Activated T-cell treated with anti-CD3 and anti-CD28 coated beads, Interleukin-2, amount 50 U/mL, for 72 hours (primary cell): ENCODE measurements around the gene TMX3. TPM values are rescaled to one million over a fixed set of nuclear protein-coding genes. Genes with fewer than 3 reads are reported as not detected.

ENCODE experiments used
- ATAC-seq, 2 donors: fragments of 150-1000 bp; cut with Tn5 transposase; replicated peaks in 1 of 2; 2 replicates each; pipeline ENCODE4 v1.10.0; 2021; ENCODE audit warnings: moderate library complexity in 2 of 2, mild to moderate bottlenecking in 1 of 2
- DNase-seq, 2 donors: peaks; one replicate each; pipeline ENCODE4 v3.0.0; 2021 to 2022; ENCODE audit warnings: mixed read lengths in 1 of 2
- H3K27ac Mint-ChIP-seq: one replicate; pipeline ENCODE4 v1.8.0; 2022; ENCODE audit warnings: mild to moderate bottlenecking, moderate library complexity, mixed read lengths
- H3K27me3 Mint-ChIP-seq: one replicate; pipeline ENCODE4 v1.8.0; 2022; ENCODE audit warnings: low read depth, mixed read lengths
- H3K36me3 Mint-ChIP-seq, 2 donors: one replicate each; pipeline ENCODE4 v1.8.0; 2022; ENCODE audit warnings: mixed read lengths in 2 of 2, mild to moderate bottlenecking in 1 of 2; ENCODE audit not compliant: insufficient read depth in 2 of 2
- H3K4me1 Mint-ChIP-seq: one replicate; pipeline ENCODE4 v1.8.0; 2022; ENCODE audit warnings: low read depth, mixed read lengths
- H3K4me3 Mint-ChIP-seq, 2 donors: one replicate each; pipeline ENCODE4 v1.8.0; 2022; ENCODE audit warnings: mild to moderate bottlenecking in 2 of 2, mixed read lengths in 2 of 2, moderate library complexity in 2 of 2
- H3K9me3 Mint-ChIP-seq, 2 donors: one replicate each; pipeline ENCODE4 v1.8.0; 2022; ENCODE audit warnings: mixed read lengths in 2 of 2
- total RNA-seq, 2 donors: library from RNA; stranded (reverse); gene quantifications; one replicate each; pipeline ENCODE4 v1.2.3, GENCODE V29; 2022

Gene TMX3
- total RNA-seq, 2 donors from 2014 or later, result 69.5 to 79.6 TPM

GRCh38 chr18:68642003-68642402 lies 72.9 kb downstream of the TMX3 start:
- peaks cover 34% of the 10 kb centered on the region for H3K27me3 Mint-ChIP-seq
- no peak overlapping the region for H3K27ac Mint-ChIP-seq
- H3K36me3 Mint-ChIP-seq, result peaks cover 0 to 2% of the 10 kb centered on the region in 2 donors
- no peak for DNase-seq
- no peak for ATAC-seq
- H3K9me3 Mint-ChIP-seq, result no peaks in the 10 kb centered on the region
- H3K4me3 Mint-ChIP-seq, result no peak overlapping the region
- H3K4me1 Mint-ChIP-seq, result no peaks in the 10 kb centered on the region

- Mint-ChIP-seq H3K27me3 (peaks cover 31% of the 10 kb centered on the region), H3K4me1 (no peaks in the 10 kb centered on the region), H3K27ac (no peak overlapping the region), H3K36me3 (peaks cover 0 to 2% of the 10 kb centered on the region in 2 donors), H3K4me3 (no peak overlapping the region), H3K9me3 (peaks cover 0 to under 1% of the 10 kb centered on the region in 2 donors)
- no peak for DNase-seq
- no peak for ATAC-seq
Measured at GRCh38 chr18:68640861-68641260, 74.0 kb downstream of the TMX3 start.

- DNase-seq, result no peak
- H3K9me3 Mint-ChIP-seq, result peaks cover 0 to 1% of the 10 kb centered on the region in 2 donors
- no peak overlapping the region for H3K27ac Mint-ChIP-seq
- no peaks in the 10 kb centered on the region for H3K4me1 Mint-ChIP-seq
- H3K4me3 Mint-ChIP-seq, result no peak overlapping the region
- peaks cover 19% of the 10 kb centered on the region for H3K27me3 Mint-ChIP-seq
- peaks cover 0 to 3% of the 10 kb centered on the region in 2 donors for H3K36me3 Mint-ChIP-seq
- ATAC-seq, result no peak
Measured at GRCh38 chr18:68638613-68639012, 76.3 kb downstream of the TMX3 start.

- DNase-seq, result no peak
- no peak overlapping the region for H3K4me3 Mint-ChIP-seq
- no peak overlapping the region for H3K27ac Mint-ChIP-seq
- no peaks in the 10 kb centered on the region for H3K27me3 Mint-ChIP-seq
- H3K4me1 Mint-ChIP-seq, result no peaks in the 10 kb centered on the region
- H3K36me3 Mint-ChIP-seq, result no peaks in the 10 kb centered on the region
- no peak for ATAC-seq
- H3K9me3 Mint-ChIP-seq, result no peaks in the 10 kb centered on the region
Measured at GRCh38 chr18:68627812-68628211, 87.1 kb downstream of the TMX3 start.

Other genes starting within 250 kb of the TMX3 start
- gene CCDC102B, start 83.0 kb upstream of the TMX3 start, total RNA-seq, result 1 to 10 TPM; 3.3 to 4.3 TPM